Measurements from ENCODE around the gene UACA.

UACA gene

DNA sequence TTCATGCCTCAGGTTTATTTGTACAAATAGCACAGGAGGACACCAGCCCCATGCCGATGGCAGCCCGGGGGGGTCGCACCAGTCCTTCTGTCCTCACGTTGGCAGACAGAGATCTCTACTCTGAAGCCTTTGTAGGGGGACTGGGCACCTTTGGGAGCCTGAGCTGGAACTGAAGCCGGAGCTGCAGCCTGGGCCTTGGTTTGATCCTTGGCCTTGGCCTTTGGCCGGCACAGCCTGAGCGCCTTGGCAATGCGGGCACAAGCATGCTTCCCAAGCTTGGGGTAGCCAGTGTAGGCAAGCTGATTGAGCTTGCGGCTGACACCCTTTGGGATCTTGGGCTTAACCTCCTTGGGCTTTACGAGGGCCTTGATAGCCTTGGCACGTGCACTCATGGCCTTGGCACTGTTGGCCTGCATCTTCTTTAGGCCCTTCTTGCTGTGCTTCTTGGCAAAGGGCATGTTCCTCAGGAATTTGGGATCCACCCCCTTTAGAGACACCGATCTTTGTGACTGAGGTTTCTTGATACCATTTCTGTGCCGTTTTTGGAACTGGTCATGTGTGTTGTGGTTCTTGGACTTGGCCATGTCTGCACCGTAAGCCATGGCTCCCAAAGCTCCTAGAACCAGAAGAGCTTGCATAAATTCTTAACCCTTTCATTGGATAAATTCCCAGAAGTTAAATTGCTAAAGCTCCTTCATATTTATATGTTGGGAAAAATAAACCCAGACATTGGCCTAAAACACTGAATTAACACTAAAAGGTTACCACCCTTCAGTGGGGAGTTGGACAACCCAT, 33.4 kb upstream of the UACA start:
- TF ChIP-seq ZNF565 (CRISPR knock-in tag; conservative IDR thresholded peaks at IDR 0.05; ENCODE audit: low read depth) (no peak), ZNF70 (CRISPR knock-in tag; IDR thresholded peaks at IDR 0.05) (no peak), ESRRG (CRISPR knock-in tag; IDR thresholded peaks at IDR 0.05) (no peak), BACH2 (CRISPR knock-in tag; IDR thresholded peaks at IDR 0.05; ENCODE audit: borderline replicate concordance) (no peak), ZFP3 (CRISPR knock-in tag; IDR thresholded peaks at IDR 0.05) (no peak), RARB (CRISPR knock-in tag; IDR thresholded peaks at IDR 0.05) (no peak), OSR1 (CRISPR knock-in tag; IDR thresholded peaks at IDR 0.05) (no peak), GLIS3 (CRISPR knock-in tag; IDR thresholded peaks at IDR 0.05) (no peak), PPARA (CRISPR knock-in tag; IDR thresholded peaks at IDR 0.05; ENCODE audit: borderline replicate concordance) (no peak), POU6F1 (CRISPR knock-in tag; IDR thresholded peaks at IDR 0.05; ENCODE audit: borderline replicate concordance, low read depth) (no peak), CREB5 (CRISPR knock-in tag; IDR thresholded peaks at IDR 0.05; ENCODE audit: low read depth) (no peak), TCF4 (CRISPR knock-in tag; IDR thresholded peaks at IDR 0.05; ENCODE audit: borderline replicate concordance) (no peak), TOX (CRISPR knock-in tag; IDR thresholded peaks at IDR 0.05; ENCODE audit: borderline replicate concordance) (no peak), SNAI2 (CRISPR knock-in tag; IDR thresholded peaks at IDR 0.05) (no peak), ZC3H10 (CRISPR knock-in tag; IDR thresholded peaks at IDR 0.05) (no peak), ISL1 (CRISPR knock-in tag; IDR thresholded peaks at IDR 0.05) (no peak), ZFP30 (CRISPR knock-in tag; IDR thresholded peaks at IDR 0.05) (no peak)
- TF ChIP-seq, protein P1, sequence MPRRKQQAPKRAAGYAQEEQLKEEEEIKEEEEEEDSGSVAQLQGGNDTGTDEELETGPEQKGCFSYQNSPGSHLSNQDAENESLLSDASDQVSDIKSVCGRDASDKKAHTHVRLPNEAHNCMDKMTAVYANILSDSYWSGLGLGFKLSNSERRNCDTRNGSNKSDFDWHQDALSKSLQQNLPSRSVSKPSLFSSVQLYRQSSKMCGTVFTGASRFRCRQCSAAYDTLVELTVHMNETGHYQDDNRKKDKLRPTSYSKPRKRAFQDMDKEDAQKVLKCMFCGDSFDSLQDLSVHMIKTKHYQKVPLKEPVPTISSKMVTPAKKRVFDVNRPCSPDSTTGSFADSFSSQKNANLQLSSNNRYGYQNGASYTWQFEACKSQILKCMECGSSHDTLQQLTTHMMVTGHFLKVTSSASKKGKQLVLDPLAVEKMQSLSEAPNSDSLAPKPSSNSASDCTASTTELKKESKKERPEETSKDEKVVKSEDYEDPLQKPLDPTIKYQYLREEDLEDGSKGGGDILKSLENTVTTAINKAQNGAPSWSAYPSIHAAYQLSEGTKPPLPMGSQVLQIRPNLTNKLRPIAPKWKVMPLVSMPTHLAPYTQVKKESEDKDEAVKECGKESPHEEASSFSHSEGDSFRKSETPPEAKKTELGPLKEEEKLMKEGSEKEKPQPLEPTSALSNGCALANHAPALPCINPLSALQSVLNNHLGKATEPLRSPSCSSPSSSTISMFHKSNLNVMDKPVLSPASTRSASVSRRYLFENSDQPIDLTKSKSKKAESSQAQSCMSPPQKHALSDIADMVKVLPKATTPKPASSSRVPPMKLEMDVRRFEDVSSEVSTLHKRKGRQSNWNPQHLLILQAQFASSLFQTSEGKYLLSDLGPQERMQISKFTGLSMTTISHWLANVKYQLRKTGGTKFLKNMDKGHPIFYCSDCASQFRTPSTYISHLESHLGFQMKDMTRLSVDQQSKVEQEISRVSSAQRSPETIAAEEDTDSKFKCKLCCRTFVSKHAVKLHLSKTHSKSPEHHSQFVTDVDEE (CRISPR knock-in tag; IDR thresholded peaks at IDR 0.05), result no peak
- TF ChIP-seq, protein P2, sequence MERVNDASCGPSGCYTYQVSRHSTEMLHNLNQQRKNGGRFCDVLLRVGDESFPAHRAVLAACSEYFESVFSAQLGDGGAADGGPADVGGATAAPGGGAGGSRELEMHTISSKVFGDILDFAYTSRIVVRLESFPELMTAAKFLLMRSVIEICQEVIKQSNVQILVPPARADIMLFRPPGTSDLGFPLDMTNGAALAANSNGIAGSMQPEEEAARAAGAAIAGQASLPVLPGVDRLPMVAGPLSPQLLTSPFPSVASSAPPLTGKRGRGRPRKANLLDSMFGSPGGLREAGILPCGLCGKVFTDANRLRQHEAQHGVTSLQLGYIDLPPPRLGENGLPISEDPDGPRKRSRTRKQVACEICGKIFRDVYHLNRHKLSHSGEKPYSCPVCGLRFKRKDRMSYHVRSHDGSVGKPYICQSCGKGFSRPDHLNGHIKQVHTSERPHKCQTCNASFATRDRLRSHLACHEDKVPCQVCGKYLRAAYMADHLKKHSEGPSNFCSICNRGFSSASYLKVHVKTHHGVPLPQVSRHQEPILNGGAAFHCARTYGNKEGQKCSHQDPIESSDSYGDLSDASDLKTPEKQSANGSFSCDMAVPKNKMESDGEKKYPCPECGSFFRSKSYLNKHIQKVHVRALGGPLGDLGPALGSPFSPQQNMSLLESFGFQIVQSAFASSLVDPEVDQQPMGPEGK (CRISPR knock-in tag; IDR thresholded peaks at IDR 0.05; ENCODE audit: borderline replicate concordance), result no peak
- TF ChIP-seq, protein P3, sequence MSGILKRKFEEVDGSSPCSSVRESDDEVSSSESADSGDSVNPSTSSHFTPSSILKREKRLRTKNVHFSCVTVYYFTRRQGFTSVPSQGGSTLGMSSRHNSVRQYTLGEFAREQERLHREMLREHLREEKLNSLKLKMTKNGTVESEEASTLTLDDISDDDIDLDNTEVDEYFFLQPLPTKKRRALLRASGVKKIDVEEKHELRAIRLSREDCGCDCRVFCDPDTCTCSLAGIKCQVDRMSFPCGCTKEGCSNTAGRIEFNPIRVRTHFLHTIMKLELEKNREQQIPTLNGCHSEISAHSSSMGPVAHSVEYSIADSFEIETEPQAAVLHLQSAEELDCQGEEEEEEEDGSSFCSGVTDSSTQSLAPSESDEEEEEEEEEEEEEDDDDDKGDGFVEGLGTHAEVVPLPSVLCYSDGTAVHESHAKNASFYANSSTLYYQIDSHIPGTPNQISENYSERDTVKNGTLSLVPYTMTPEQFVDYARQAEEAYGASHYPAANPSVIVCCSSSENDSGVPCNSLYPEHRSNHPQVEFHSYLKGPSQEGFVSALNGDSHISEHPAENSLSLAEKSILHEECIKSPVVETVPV (CRISPR knock-in tag; IDR thresholded peaks at IDR 0.05), result no peak
- no peak for ATAC-seq

- peak; percentile 93 for ATAC-seq
- TF ChIP-seq ISL1 (CRISPR knock-in tag; IDR thresholded peaks at IDR 0.05) (0 out of 2 replicates have a peak, but pooled peaks have one; percentile 14), ARNTL (CRISPR knock-in tag; IDR thresholded peaks at IDR 0.05; ENCODE audit: borderline replicate concordance, low read depth) (no peak)
These were observed 31.9 kb upstream of the UACA start for GRCh38 chr15:70795311-70795665.

Measured in SK-N-SH treated with all-trans-retinoic acid at 6 μM for 48 hours (cell line).